H9 (cell line): ENCODE measurements around the gene ZNF660. TPM values are rescaled to one million over a fixed set of nuclear protein-coding genes. Genes with fewer than 3 reads are reported as not detected.

Source experiments
- DNase-seq: peaks from one replicate; pipeline ENCODE4 v3.0.0-alpha.2; 2017
- H2AFZ ChIP-seq: one replicate; pipeline ENCODE4 v1.6.1; 2013; ENCODE audit warnings: mild to moderate bottlenecking, low read length, control low read depth, moderate library complexity
- H2AK5ac ChIP-seq: 2 replicates; pipeline ENCODE4 v1.6.1; 2013; ENCODE audit warnings: low read length, control low read depth, mixed read lengths; ENCODE audit not compliant: insufficient read length
- H2BK120ac ChIP-seq: one replicate; pipeline ENCODE4 v1.6.1; 2013; ENCODE audit warnings: low read depth, mild to moderate bottlenecking, low read length, control low read depth, inconsistent platforms; ENCODE audit not compliant: poor library complexity, severe bottlenecking
- H2BK12ac ChIP-seq: 2 replicates; pipeline ENCODE4 v1.6.1; 2013; ENCODE audit warnings: low read length, control low read depth, mixed read lengths, low read depth; ENCODE audit not compliant: insufficient read length
- H2BK15ac ChIP-seq: 2 replicates; pipeline ENCODE4 v1.6.1; 2013; ENCODE audit warnings: low read depth, low read length, control low read depth
- H2BK20ac ChIP-seq: one replicate; pipeline ENCODE4 v1.6.1; 2013; ENCODE audit warnings: low read depth, mild to moderate bottlenecking, low read length, control low read depth, inconsistent platforms; ENCODE audit not compliant: poor library complexity, severe bottlenecking
- H2BK5ac ChIP-seq: 2 replicates; pipeline ENCODE4 v1.6.1; 2013; ENCODE audit warnings: low read length, control low read depth, mixed read lengths; ENCODE audit not compliant: insufficient read length
- H3K14ac ChIP-seq: 2 replicates; pipeline ENCODE4 v1.6.1; 2013; ENCODE audit warnings: low read length, control low read depth; ENCODE audit not compliant: insufficient read depth
- H3K18ac ChIP-seq: 2 replicates; pipeline ENCODE4 v1.6.1; 2013; ENCODE audit warnings: low read depth, mild to moderate bottlenecking, mixed read lengths, low read length, control low read depth; ENCODE audit not compliant: insufficient read length
- H3K23ac ChIP-seq: 2 replicates; pipeline ENCODE4 v1.6.1; 2013; ENCODE audit warnings: low read length, control low read depth, mixed read lengths, low read depth; ENCODE audit not compliant: insufficient read length
- H3K23me2 ChIP-seq: 2 replicates; pipeline ENCODE4 v1.6.1; 2013; ENCODE audit warnings: low read depth, mild to moderate bottlenecking, mixed read lengths, low read length, control low read depth; ENCODE audit not compliant: insufficient read length, poor library complexity, severe bottlenecking
- H3K27ac ChIP-seq: 2 replicates; pipeline ENCODE4 v1.5.1; 2013; ENCODE audit warnings: low read length, control low read depth, mixed read lengths, low read depth; ENCODE audit not compliant: insufficient read length
- H3K27me3 ChIP-seq: 2 replicates; pipeline ENCODE4 v1.6.1; 2013; ENCODE audit warnings: low read length, control low read depth, inconsistent platforms; ENCODE audit not compliant: insufficient read depth
- H3K4ac ChIP-seq: 2 replicates; pipeline ENCODE4 v1.6.1; 2013; ENCODE audit warnings: low read depth, mild to moderate bottlenecking, control low read depth, inconsistent platforms, low read length, moderate library complexity
- H3K4me1 ChIP-seq: 2 replicates; pipeline ENCODE4 v1.6.1; 2013; ENCODE audit warnings: low read length, control low read depth, inconsistent platforms; ENCODE audit not compliant: insufficient read depth
- H3K4me2 ChIP-seq: 2 replicates; pipeline ENCODE4 v1.6.1; 2013; ENCODE audit warnings: low read length, control low read depth, mixed read lengths; ENCODE audit not compliant: insufficient read length, insufficient read depth
- H3K56ac ChIP-seq: 2 replicates; pipeline ENCODE4 v1.6.1; 2013; ENCODE audit warnings: low read depth, mild to moderate bottlenecking, mixed read lengths, low read length, control low read depth; ENCODE audit not compliant: insufficient read length
- H3K79me1 ChIP-seq: 2 replicates; pipeline ENCODE4 v1.6.1; 2013; ENCODE audit warnings: low read depth, mild to moderate bottlenecking, moderate library complexity, low read length, control low read depth, inconsistent platforms; ENCODE audit not compliant: insufficient read depth, poor library complexity, severe bottlenecking
- H3K79me2 ChIP-seq: 2 replicates; pipeline ENCODE4 v1.6.1; 2013; ENCODE audit warnings: low read length, control low read depth, inconsistent platforms; ENCODE audit not compliant: insufficient read depth
- H3K9ac ChIP-seq: 2 replicates; pipeline ENCODE4 v1.6.1; 2013; ENCODE audit warnings: low read length, control low read depth, mixed read lengths; ENCODE audit not compliant: insufficient read length; ENCODE audit errors: extremely low read depth
- H3K9me3 ChIP-seq: one replicate; pipeline ENCODE4 v1.6.1; 2013; ENCODE audit warnings: low read depth, low read length, inconsistent platforms; ENCODE audit not compliant: control insufficient read depth
- H3T11ph ChIP-seq: one replicate; pipeline ENCODE4 v1.6.1; 2013; ENCODE audit warnings: mild to moderate bottlenecking, low read length, control low read depth, inconsistent platforms
- H4K20me1 ChIP-seq: one replicate; pipeline ENCODE4 v1.6.1; 2013; ENCODE audit not compliant: control insufficient read depth, insufficient read length, insufficient read depth
- H4K5ac ChIP-seq: 2 replicates; pipeline ENCODE4 v1.6.1; 2013; ENCODE audit warnings: low read depth, mild to moderate bottlenecking, mixed read lengths, low read length, control low read depth; ENCODE audit not compliant: insufficient read length
- H4K8ac ChIP-seq: replicated peaks from 2 replicates; pipeline ENCODE4 v1.6.1; 2013; ENCODE audit warnings: low read length, control low read depth, mixed read lengths, low read depth; ENCODE audit not compliant: insufficient read length
- H4K91ac ChIP-seq: 2 replicates; pipeline ENCODE4 v1.6.1; 2013; ENCODE audit warnings: low read depth, mild to moderate bottlenecking, moderate library complexity, mixed read lengths, low read length, control low read depth; ENCODE audit not compliant: insufficient read length
- H3K27ac Mint-ChIP-seq, 3 experiments: 2 replicates in 2 of 3; 3 replicates in 1 of 3; pipeline ENCODE4 v1.8.0; 2020 to 2021; ENCODE audit warnings: mixed read lengths in 3 of 3, mild to moderate bottlenecking in 1 of 3, moderate library complexity in 1 of 3
- H3K27me3 Mint-ChIP-seq: 2 replicates; pipeline ENCODE4 v1.8.0; 2021; ENCODE audit warnings: low read depth, mild to moderate bottlenecking, moderate library complexity, mixed read lengths
- H3K36me3 Mint-ChIP-seq, 3 experiments: 2 replicates in 2 of 3; 3 replicates in 1 of 3; pipeline ENCODE4 v1.8.0; 2020 to 2021; ENCODE audit warnings: low read depth in 3 of 3, mixed read lengths in 3 of 3; ENCODE audit not compliant: insufficient read depth in 1 of 3
- H3K4me1 Mint-ChIP-seq, 2 experiments: 2 replicates each; pipeline ENCODE4 v1.8.0; 2020; ENCODE audit warnings: mixed read lengths in 2 of 2
- H3K4me3 Mint-ChIP-seq, 2 experiments: 2 replicates in 1 of 2; 3 replicates in 1 of 2; pipeline ENCODE4 v1.8.0; 2020 to 2021; ENCODE audit warnings: mild to moderate bottlenecking in 2 of 2, mixed read lengths in 2 of 2, moderate library complexity in 1 of 2
- H3K9me3 Mint-ChIP-seq, 2 experiments: 2 replicates in 1 of 2; 3 replicates in 1 of 2; pipeline ENCODE4 v1.8.0; 2020; ENCODE audit warnings: mild to moderate bottlenecking in 2 of 2, mixed read lengths in 2 of 2, moderate library complexity in 1 of 2
- WGBS: extraction: QIAGEN DNeasy Blood & Tissue Kit; methylation state at CpG from one replicate; pipeline ENCODE4 v1.1.7; 2013; ENCODE audit warnings: missing lambda C conversion rate, low lambda C conversion rate, mixed read lengths; ENCODE audit not compliant: insufficient read length; ENCODE audit errors: extremely low coverage; 5-methylcytosine and 5-hydroxymethylcytosine counted together
- total RNA-seq: library from RNA; stranded (reverse); gene quantifications from 2 replicates; pipeline ENCODE4 v1.2.1, GENCODE V29; 2021
- TF ChIP-seq, protein P1 (sequence below): fragments of 200-600 bp; sonication (generic); conservative IDR thresholded peaks from 3 replicates; pipeline ENCODE4 v1.8.0; 2021; ENCODE audit warnings: antibody characterized with exemption, mild to moderate bottlenecking

Gene ZNF660
- total RNA-seq, 1 experiment from 2014 or later: 18.7 TPM

DNA sequence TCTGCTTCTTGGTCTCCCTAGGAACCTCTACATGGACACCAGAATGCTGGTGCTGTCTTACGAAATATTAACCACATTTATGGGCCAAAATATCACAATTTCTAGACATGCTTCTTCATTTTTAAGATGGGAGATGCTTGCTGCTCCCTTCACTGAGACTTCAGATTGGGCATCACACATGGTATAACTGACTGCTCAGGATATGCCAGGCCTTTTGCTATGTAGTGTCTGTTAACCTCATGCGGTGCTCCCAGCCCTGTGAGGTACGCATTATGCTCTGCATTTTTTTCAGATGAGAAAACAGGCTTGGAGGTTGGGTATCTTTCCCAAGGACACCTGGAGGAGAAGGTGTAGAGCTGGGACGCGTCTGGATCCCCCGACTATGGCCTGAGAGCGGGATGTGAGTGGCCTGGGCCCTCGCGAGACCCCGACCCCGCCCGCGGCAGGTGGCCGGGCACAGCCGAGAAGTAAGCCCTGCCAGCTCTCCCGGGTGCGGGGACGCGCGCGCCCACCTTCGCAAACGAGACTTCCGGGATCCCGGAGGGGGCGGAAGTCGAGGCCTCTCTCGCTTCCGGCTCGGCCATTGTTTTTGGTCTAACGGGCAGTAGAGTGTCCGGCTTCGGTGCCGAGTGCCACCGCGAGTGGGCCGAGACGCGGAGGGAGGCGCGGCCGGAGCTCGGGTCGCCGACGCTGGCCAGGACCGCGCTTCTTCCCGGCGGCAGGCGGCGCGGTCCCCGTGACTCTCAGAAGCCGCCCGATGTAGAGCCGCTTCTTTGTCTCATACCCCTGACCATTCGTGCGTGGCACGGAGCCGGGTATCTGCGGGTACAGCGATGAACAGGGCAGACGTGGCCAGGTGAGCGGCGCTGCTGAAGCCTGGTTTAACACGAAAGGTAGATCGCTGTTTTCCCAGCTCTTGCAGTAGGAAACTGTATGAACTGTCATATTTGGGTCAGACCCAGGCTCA is 29.9 kb upstream of the ZNF660 start, which contains the start of gene ZKSCAN7:
Gene ZKSCAN7, plus strand, starts transcription at position 568 of the 967 bp plus-strand sequence. CDS start 1,855 bp downstream, outside the sequence.
- Histone ChIP-seq H3K9me3 (peaks cover 2% of the 10 kb centered on the region), H3K18ac (peak within 1 kb of the TSS; percentile 85), H2BK5ac (no peak within 1 kb of the TSS), H4K91ac (no peak within 1 kb of the TSS), H3K4me1 (no peaks in the 10 kb centered on the region; the same call in 1 of the 2 replicates), H3K27ac (no peak within 1 kb of the TSS), H3K4me2 (peak within 1 kb of the TSS; percentile 90), H3K56ac (no peak within 1 kb of the TSS), H2BK120ac (no peak within 1 kb of the TSS), H4K20me1 (no peaks in the 10 kb centered on the region), H2AK5ac (no peak within 1 kb of the TSS), H3K27me3 (no peaks in the 10 kb centered on the region), H4K8ac (no peak within 1 kb of the TSS), H3K9ac (peak within 1 kb of the TSS; percentile 92), H3K23me2 (peaks cover 10% of the 10 kb centered on the region), H3K14ac (peak within 1 kb of the TSS; percentile 86), H4K5ac (peak within 1 kb of the TSS; percentile 39), H3K79me2 (peaks cover 3% of the 10 kb centered on the region; the same call in 1 of the 2 replicates), H3T11ph (no peak within 1 kb of the TSS), H2BK12ac (no peak within 1 kb of the TSS), H2BK15ac (no peak within 1 kb of the TSS; the same call in 1 of the 2 replicates), H3K23ac (no peak within 1 kb of the TSS), H3K79me1 (peaks cover 5% of the 10 kb centered on the region), H2BK20ac (no peak within 1 kb of the TSS), H3K4ac (no peak within 1 kb of the TSS), H2AFZ (no peak within 1 kb of the TSS)
- peak within 1 kb of the TSS in 2 of 3 experiments; percentile 66 to 97; a peak in 2 of 7 replicates for H3K27ac Mint-ChIP-seq
- peak; percentile 85 for DNase-seq
- H3K4me3 Mint-ChIP-seq: peak within 1 kb of the TSS; percentile 94 to 95
- TF ChIP-seq, protein P1, sequence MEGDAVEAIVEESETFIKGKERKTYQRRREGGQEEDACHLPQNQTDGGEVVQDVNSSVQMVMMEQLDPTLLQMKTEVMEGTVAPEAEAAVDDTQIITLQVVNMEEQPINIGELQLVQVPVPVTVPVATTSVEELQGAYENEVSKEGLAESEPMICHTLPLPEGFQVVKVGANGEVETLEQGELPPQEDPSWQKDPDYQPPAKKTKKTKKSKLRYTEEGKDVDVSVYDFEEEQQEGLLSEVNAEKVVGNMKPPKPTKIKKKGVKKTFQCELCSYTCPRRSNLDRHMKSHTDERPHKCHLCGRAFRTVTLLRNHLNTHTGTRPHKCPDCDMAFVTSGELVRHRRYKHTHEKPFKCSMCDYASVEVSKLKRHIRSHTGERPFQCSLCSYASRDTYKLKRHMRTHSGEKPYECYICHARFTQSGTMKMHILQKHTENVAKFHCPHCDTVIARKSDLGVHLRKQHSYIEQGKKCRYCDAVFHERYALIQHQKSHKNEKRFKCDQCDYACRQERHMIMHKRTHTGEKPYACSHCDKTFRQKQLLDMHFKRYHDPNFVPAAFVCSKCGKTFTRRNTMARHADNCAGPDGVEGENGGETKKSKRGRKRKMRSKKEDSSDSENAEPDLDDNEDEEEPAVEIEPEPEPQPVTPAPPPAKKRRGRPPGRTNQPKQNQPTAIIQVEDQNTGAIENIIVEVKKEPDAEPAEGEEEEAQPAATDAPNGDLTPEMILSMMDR: 0 out of 3 replicates have a peak, but pooled peaks have one; percentile 19
- H3K4me1 Mint-ChIP-seq: peaks cover 10 to 21% of the 10 kb centered on the region in 2 experiments
- H3K27me3 Mint-ChIP-seq: peaks cover 46% of the 10 kb centered on the region
- H3K36me3 Mint-ChIP-seq: peaks cover 35 to 43% (median 36%) of the 10 kb centered on the region in 3 experiments
- WGBS: no CpG with 5 or more reads among the region's 68 CpGs
- peaks cover 2 to 7% of the 10 kb centered on the region in 2 experiments; a peak in 4 of 5 replicates for H3K9me3 Mint-ChIP-seq
